Endometrial microvascular endothelial cells (primary cell): ENCODE results near the gene SH3RF3. TPM values are rescaled to one million over a fixed set of nuclear protein-coding genes. Genes with fewer than 3 reads are reported as not detected.
"Not testable (repeated sequence)": the region's sequence is repeated elsewhere in the genome, so short reads cannot be mapped to it uniquely, and the experiment has no call there.

Source experiments
- in situ Hi-C: cut with HindIII; loops from 2 replicates; pipeline ENCODE4 v1.10.0; 2017; ENCODE audit warnings: low sequenced_read_pairs, low pct_unique_long_range_greater_than_20kb; ENCODE audit errors: inconsistent ontology term
- total RNA-seq: library from RNA; depleted of rRNA; stranded (reverse); fragments of >200 nt; gene quantifications from one replicate; pipeline ENCODE4 v1.2.3, GENCODE V29; 2015; ENCODE audit errors: inconsistent ontology term

SH3RF3 gene
- total RNA-seq, 1 donor from 2014 or later, result 11.7 TPM

- in situ Hi-C loops, result no loop called here
Measured at GRCh38 chr2:109208951-109209335, 79.9 kb downstream of the SH3RF3 start.

DNA sequence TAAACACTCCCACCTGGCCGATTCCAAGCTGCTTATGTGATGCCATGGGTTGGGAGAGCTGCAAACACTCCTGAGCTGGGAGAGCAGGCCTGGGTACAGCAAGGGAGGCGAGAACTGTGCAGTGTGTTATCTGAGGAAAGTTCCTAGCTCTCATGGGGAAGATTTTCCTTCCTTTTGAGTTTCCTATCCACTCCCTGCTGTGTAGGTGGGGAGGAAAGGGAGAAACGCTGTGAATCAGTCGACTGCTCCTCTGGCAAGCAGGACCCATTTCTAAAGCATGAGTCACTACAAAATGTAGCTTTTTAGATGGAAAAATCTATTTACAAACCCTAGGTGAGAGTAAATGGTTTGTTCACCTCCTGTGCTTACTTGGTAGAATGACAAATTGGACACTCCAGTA, 80.4 kb downstream of the SH3RF3 start:
- in situ Hi-C loops, result no loop called here

DNA sequence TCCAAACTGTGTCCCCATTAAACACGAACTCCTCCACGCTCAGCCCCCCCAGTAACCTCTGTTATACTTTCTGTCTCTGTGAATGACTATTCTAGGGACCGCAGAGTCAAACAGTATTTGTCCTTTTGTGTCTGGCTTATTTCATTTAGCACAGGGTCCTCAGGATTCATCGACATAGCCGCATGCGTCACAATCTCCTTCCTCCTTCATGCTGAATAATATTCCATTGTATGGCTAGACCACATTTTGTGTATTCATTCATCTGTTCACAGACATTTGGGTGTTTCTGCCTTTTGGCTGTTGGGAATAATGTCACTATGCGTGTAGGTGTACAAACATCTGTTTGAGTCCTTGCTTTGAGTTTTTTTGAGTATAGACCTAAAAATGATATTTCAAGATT, 80.9 kb downstream of the SH3RF3 start:
- in situ Hi-C loops, result no loop called here

GRCh38 chr2:109210431-109211200, 81.6 kb downstream of the SH3RF3 start:
- in situ Hi-C loops, result no loop called here

- in situ Hi-C loops, result no loop called here
Measured at GRCh38 chr2:109211315-109211714, 82.3 kb downstream of the SH3RF3 start.

- in situ Hi-C loops, result no loop called here
Measured at GRCh38 chr2:109212836-109213563, 84.0 kb downstream of the SH3RF3 start.

GRCh38 chr2:109213646-109214433, 84.8 kb downstream of the SH3RF3 start:
- in situ Hi-C loops, result no loop called here

- in situ Hi-C loops, result no loop called here
Measured at GRCh38 chr2:109214651-109215371, 85.8 kb downstream of the SH3RF3 start.

DNA sequence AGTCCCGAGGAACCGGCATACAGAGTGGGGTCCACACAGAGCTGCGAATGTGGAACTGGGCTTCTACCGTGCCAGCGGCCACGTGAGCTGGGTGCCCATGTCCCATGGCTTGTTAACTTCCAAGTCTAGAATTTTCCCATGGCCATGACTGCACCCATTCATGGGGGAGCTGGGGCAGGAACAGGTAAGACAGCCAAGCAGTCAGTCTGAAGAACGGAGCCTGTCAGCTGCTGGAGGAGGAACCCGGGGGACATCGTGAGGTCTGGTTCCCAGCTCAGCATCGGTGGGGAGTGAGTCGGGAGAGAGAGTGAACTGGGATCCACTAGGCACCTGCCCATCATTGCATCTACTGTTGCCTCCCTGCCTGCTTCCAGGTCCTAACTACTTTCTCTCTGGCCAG, 86.9 kb downstream of the SH3RF3 start:
- in situ Hi-C loops, result no loop called here

DNA sequence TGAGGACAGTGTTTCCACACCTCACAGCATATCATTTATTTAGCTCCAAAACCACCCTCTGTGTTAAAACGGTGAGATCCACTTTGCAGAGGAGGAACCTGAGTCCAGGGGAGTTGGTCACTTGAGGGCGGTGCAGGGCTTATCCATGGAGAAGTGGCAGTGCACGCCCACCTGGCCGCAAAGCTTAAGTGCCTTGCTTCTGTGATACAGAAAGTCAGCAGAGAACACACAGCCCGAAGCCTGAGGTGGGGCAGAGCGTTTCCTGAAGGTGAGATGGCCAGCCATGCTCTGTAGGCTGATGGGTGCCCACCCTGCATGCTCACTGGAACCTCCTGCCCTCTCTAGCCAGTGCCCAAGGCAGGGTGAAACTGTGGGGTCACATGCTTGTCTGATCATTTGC, 87.3 kb downstream of the SH3RF3 start:
- in situ Hi-C loops, result no loop called here

DNA sequence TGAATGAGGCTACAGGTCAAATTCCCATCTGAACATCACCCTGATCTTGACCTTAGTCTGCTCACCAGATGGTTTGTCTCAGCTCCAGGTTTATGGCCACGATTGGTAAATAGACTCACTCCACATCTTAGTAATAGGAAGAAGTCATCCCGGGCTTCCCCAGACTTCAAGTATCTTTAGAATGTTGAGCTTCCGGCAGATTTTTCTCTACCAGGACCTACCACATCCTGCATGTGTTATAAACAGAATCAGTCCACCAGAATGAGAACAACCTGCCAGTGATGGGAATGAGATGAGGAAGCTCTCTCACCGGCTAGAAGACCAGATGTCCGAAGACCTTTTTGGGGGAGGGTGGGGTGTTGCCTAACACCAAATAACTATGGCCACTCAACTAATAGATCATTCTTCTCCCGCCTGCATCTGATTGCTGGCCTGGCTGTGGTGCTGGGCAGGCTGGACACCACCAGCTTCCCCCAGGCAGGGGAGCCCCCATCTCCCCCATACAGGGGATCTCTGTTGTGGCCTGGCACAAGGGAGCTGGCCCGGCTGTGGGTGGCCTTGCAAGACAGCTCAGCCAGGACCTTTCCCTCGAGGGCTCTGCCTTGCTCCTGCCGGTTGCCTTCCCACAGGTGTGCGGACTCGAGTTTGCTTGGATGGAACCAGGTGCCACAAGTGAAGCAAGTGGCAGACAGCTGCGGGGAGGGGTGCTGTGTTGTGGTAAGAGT, 88.5 kb downstream of the SH3RF3 start:
- in situ Hi-C loops, result no loop called here

- in situ Hi-C loops, result no loop called here
Measured at GRCh38 chr2:109218087-109218791, 89.2 kb downstream of the SH3RF3 start.

DNA sequence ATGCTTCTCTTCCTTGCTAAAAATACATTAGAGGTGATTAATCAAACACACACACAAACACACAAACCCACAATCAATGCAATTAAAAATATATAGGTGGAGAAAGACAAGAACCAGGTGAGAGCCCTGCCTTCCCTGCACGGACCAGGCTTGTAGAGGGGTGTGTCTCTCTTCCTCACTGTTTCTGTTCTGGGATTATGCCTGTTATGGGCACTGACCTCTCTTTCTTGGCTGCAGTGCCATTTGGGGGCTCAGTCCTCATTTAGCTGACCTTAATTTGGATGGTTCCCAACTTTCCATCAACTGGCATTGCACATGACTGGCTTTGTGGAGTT, 89.8 kb downstream of the SH3RF3 start:
- in situ Hi-C loops, result no loop called here

GRCh38 chr2:109220860-109221259, 91.9 kb downstream of the SH3RF3 start:
- in situ Hi-C loops, result no loop called here

GRCh38 chr2:109221316-109221715, 92.3 kb downstream of the SH3RF3 start:
- in situ Hi-C loops, result not testable (repeated sequence)

DNA sequence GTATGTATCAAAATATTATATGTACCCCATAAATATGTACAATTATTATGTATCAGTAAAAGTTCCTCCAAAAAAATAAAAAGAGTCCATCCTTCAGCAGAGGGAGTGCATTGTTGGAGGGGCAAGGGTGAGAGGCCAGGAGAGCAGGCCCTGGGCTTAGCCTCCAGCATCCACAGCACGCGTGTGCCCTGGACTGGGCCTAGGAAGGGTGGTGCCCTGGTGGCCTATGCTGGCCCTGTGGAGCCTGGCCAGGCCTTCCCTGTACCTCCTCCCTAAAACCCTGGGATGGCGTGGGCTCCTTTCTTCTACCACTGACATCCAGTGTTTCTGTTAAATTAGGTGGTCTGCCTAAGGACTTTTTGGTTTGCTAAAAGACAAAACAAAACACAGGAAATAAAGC, 93.4 kb downstream of the SH3RF3 start:
- in situ Hi-C loops, result no loop called here

GRCh38 chr2:109222825-109223471, 93.9 kb downstream of the SH3RF3 start:
- in situ Hi-C loops, result no loop called here

DNA sequence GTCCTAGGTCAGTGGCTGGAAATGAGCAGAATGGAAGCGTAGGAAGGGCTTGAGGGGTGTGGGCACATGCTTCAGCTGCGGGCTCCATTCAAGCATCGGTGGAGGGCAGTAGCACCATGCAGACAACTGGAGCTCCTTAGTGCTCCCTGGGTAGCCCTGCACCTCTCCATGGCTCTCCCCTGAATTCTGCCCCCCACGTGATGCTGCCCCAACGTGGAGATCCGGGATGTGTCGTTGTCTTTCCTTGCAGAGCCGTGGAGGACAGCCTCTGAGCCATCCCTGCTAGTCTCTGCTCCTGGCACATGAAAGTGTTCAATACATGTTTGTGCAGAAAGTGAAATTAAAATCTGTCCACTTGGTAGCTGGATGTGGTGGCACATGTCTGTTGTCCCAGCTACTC, 94.5 kb downstream of the SH3RF3 start:
- in situ Hi-C loops, result no loop called here
